CD4-positive, CD25-positive, alpha-beta regulatory T cell (primary cell): Measurements from ENCODE around the gene FNDC4. TPM values are rescaled to one million over a fixed set of nuclear protein-coding genes. Genes with fewer than 3 reads are reported as not detected.

Experiments used
- ATAC-seq, 2 donors: fragments of 150-1000 bp; cut with Tn5 transposase; one replicate each; pipeline ENCODE4 v1.10.0; 2021; ENCODE audit warnings: low read depth in 2 of 2, moderate number of reproducible peaks in 2 of 2, moderate library complexity in 1 of 2
- DNase-seq, 3 donors: peaks; one replicate each; pipeline versions ENCODE4 v3.0.0 to v3.0.0-alpha.2; 2012 to 2022; ENCODE audit warnings: mixed read lengths in 1 of 3
- H3K27ac ChIP-seq: one replicate; pipeline ENCODE4 v1.7.0; 2013; ENCODE audit warnings: mild to moderate bottlenecking, low read length; ENCODE audit not compliant: insufficient read depth, poor library complexity, severe bottlenecking
- H3K27me3 ChIP-seq: one replicate; pipeline ENCODE4 v1.7.0; 2013; ENCODE audit warnings: low read length; ENCODE audit not compliant: control insufficient read depth, insufficient read depth
- H3K36me3 ChIP-seq: one replicate; pipeline ENCODE4 v1.7.0; 2013; ENCODE audit warnings: mild to moderate bottlenecking, low read length, moderate library complexity; ENCODE audit not compliant: control insufficient read depth, insufficient read depth
- H3K4me1 ChIP-seq: 2 replicates; pipeline ENCODE4 v1.7.0; 2013; ENCODE audit warnings: mild to moderate bottlenecking, low read length; ENCODE audit not compliant: insufficient read depth, control insufficient read depth, poor library complexity, severe bottlenecking
- H3K4me3 ChIP-seq: one replicate; pipeline ENCODE4 v1.7.0; 2013; ENCODE audit warnings: low read depth, mild to moderate bottlenecking, low read length, moderate library complexity
- H3K9me3 ChIP-seq, 2 experiments: 1 replicate in 1 of 2; 2 replicates in 1 of 2; pipeline ENCODE4 v1.7.0; 2013; ENCODE audit warnings: low read length in 2 of 2, mild to moderate bottlenecking in 1 of 2, moderate library complexity in 1 of 2; ENCODE audit not compliant: control insufficient read depth in 2 of 2
- H3K27ac Mint-ChIP-seq, 3 donors: one replicate each; pipeline ENCODE4 v1.8.0; 2020 to 2022; ENCODE audit warnings: mild to moderate bottlenecking in 3 of 3, mixed read lengths in 3 of 3, moderate library complexity in 2 of 3
- H3K27me3 Mint-ChIP-seq: one replicate; pipeline ENCODE4 v1.8.0; 2022; ENCODE audit warnings: mild to moderate bottlenecking, mixed read lengths
- H3K36me3 Mint-ChIP-seq: one replicate; pipeline ENCODE4 v1.8.0; 2020; ENCODE audit warnings: mixed read lengths
- H3K4me1 Mint-ChIP-seq, 4 donors: one replicate each; pipeline ENCODE4 v1.8.0; 2020 to 2022; ENCODE audit warnings: mixed read lengths in 4 of 4, mild to moderate bottlenecking in 1 of 4
- H3K4me3 Mint-ChIP-seq, 4 donors: one replicate each; pipeline ENCODE4 v1.8.0; 2020 to 2022; ENCODE audit warnings: mild to moderate bottlenecking in 4 of 4, mixed read lengths in 4 of 4, moderate library complexity in 3 of 4
- H3K9me3 Mint-ChIP-seq, 7 donors: one replicate each; pipeline ENCODE4 v1.8.0; 2020 to 2022; ENCODE audit warnings: mixed read lengths in 7 of 7, mild to moderate bottlenecking in 3 of 7, moderate library complexity in 2 of 7
- polyA plus RNA-seq, 4 donors: library from polyadenylated mRNA; unstranded; fragments of 300-500 nt; fragmentation: Illumina TruSeq; gene quantifications; one replicate each; pipeline ENCODE4 v1.2.3, GENCODE V29; 2021
- total RNA-seq: library from RNA; stranded (reverse); gene quantifications from one replicate; pipeline ENCODE4 v1.2.3, GENCODE V29; 2022

Gene FNDC4
- total and polyA plus RNA-seq, 5 donors from 2014 or later = 0.39 TPM; not detected in 4

- Histone ChIP-seq H3K9me3 (no peaks in the 10 kb centered on the region), H3K27me3 (peaks cover 23% of the 10 kb centered on the region), H3K36me3 (no peaks in the 10 kb centered on the region), H3K4me3 (no peak overlapping the region), H3K27ac (no peak overlapping the region), H3K4me1 (no peaks in the 10 kb centered on the region)
- H3K4me1 Mint-ChIP-seq = peaks cover 0 to 3% (median under 1%) of the 10 kb centered on the region in 4 donors
- DNase-seq (no peak), ATAC-seq (no peak)
- H3K27ac Mint-ChIP-seq = peak overlapping the region in 1 of 3 donors; percentile 12
- H3K27me3 Mint-ChIP-seq = peaks cover 41% of the 10 kb centered on the region
- H3K36me3 Mint-ChIP-seq = peaks cover 4% of the 10 kb centered on the region
- H3K9me3 Mint-ChIP-seq = peaks cover 0 to 3% (median 0%) of the 10 kb centered on the region in 7 donors
- H3K4me3 Mint-ChIP-seq = no peak overlapping the region
Observed at GRCh38 chr2:27501042-27501441, 6.0 kb upstream of the FNDC4 start.

GRCh38 chr2:27498975-27499374, 4.0 kb upstream of the FNDC4 start:
- Mint-ChIP-seq H3K27ac (peak overlapping the region in 1 of 3 donors; percentile 29), H3K27me3 (peaks cover 50% of the 10 kb centered on the region), H3K9me3 (peaks cover 0 to 3% (median 0%) of the 10 kb centered on the region in 7 donors), H3K36me3 (peaks cover 4% of the 10 kb centered on the region), H3K4me1 (peaks cover 4 to 13% (median 10%) of the 10 kb centered on the region in 4 donors), H3K4me3 (no peak overlapping the region)
- Histone ChIP-seq H3K27me3 (peaks cover 34% of the 10 kb centered on the region), H3K4me1 (peaks cover 12% of the 10 kb centered on the region), H3K36me3 (no peaks in the 10 kb centered on the region), H3K4me3 (no peak overlapping the region), H3K27ac (no peak overlapping the region), H3K9me3 (no peaks in the 10 kb centered on the region)
- DNase-seq (no peak), ATAC-seq (no peak)

GRCh38 chr2:27497288-27497627, 2.3 kb upstream of the FNDC4 start:
- peaks cover 34% of the 10 kb centered on the region for H3K27me3 ChIP-seq
- peaks cover 0 to 3% (median 0%) of the 10 kb centered on the region in 7 donors for H3K9me3 Mint-ChIP-seq
- H3K36me3 Mint-ChIP-seq = peaks cover 4% of the 10 kb centered on the region
- no peak overlapping the region for H3K27ac ChIP-seq
- peaks cover 53% of the 10 kb centered on the region for H3K27me3 Mint-ChIP-seq
- H3K4me3 ChIP-seq = no peak overlapping the region
- H3K4me3 Mint-ChIP-seq = no peak overlapping the region
- H3K9me3 ChIP-seq = no peaks in the 10 kb centered on the region
- no peak for ATAC-seq
- H3K4me1 ChIP-seq = peaks cover 12% of the 10 kb centered on the region
- no peaks in the 10 kb centered on the region for H3K36me3 ChIP-seq
- H3K27ac Mint-ChIP-seq = no peak overlapping the region
- DNase-seq = no peak
- peaks cover 4 to 17% (median 10%) of the 10 kb centered on the region in 4 donors for H3K4me1 Mint-ChIP-seq

- H3K36me3 Mint-ChIP-seq = peaks cover 4% of the 10 kb centered on the region
- Histone ChIP-seq H3K36me3 (no peaks in the 10 kb centered on the region), H3K4me3 (no peak within 1 kb of the TSS), H3K27ac (no peak within 1 kb of the TSS), H3K9me3 (no peaks in the 10 kb centered on the region), H3K4me1 (peaks cover 12% of the 10 kb centered on the region), H3K27me3 (peaks cover 34% of the 10 kb centered on the region)
- H3K27ac Mint-ChIP-seq = no peak within 1 kb of the TSS
- H3K9me3 Mint-ChIP-seq = peaks cover 0 to 3% (median 0%) of the 10 kb centered on the region in 7 donors
- peaks cover 53% of the 10 kb centered on the region for H3K27me3 Mint-ChIP-seq
- H3K4me1 Mint-ChIP-seq = peaks cover 4 to 17% (median 10%) of the 10 kb centered on the region in 4 donors
- DNase-seq = no peak
- H3K4me3 Mint-ChIP-seq = peak within 1 kb of the TSS in 3 of 4 donors; percentile 43 to 61 (median 56)
- no peak for ATAC-seq
Observed at GRCh38 chr2:27496357-27497287, 1.6 kb upstream of the FNDC4 start, which contains the start of gene GCKR. GCKR (plus strand) TSS chr2:27496839; CDS start chr2:27496905, 66 bp downstream.

DNA sequence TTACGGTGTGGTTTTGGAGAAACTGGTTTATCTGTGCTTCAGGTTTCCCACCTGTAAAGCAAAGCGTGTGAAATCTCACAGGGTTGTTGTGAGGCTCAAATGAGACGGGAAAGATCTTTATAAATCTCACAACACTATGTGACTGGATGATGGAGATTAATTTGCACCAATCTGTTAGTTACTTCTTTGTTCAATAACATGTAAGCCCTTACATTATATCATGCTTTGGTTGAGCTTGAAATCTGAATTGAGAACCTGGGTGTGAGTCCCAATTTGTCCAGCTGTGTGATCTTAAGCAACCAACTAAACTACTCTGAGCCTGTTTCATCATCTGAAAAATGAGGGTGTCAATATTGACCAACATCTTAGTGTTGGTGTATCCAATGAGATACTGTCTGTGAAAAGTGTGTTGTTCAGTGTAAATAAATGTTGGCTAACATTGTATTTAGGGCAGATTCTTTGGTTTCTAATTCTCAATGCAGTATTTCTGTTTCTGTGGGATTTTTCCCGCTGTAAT, 898 bp upstream of the FNDC4 start:
- Mint-ChIP-seq H3K9me3 (peaks cover 0 to 3% (median 0%) of the 10 kb centered on the region in 7 donors), H3K4me3 (peak overlapping the region in 3 of 4 donors; percentile 43 to 61 (median 56)), H3K27me3 (peaks cover 53% of the 10 kb centered on the region), H3K27ac (no peak overlapping the region), H3K36me3 (peaks cover 4% of the 10 kb centered on the region), H3K4me1 (peaks cover 4 to 19% (median 10%) of the 10 kb centered on the region in 4 donors)
- Histone ChIP-seq H3K9me3 (no peaks in the 10 kb centered on the region), H3K4me3 (no peak overlapping the region), H3K4me1 (peaks cover 12% of the 10 kb centered on the region), H3K27ac (no peak overlapping the region), H3K36me3 (no peaks in the 10 kb centered on the region), H3K27me3 (peaks cover 34% of the 10 kb centered on the region)
- DNase-seq = no peak
- no peak for ATAC-seq

DNA sequence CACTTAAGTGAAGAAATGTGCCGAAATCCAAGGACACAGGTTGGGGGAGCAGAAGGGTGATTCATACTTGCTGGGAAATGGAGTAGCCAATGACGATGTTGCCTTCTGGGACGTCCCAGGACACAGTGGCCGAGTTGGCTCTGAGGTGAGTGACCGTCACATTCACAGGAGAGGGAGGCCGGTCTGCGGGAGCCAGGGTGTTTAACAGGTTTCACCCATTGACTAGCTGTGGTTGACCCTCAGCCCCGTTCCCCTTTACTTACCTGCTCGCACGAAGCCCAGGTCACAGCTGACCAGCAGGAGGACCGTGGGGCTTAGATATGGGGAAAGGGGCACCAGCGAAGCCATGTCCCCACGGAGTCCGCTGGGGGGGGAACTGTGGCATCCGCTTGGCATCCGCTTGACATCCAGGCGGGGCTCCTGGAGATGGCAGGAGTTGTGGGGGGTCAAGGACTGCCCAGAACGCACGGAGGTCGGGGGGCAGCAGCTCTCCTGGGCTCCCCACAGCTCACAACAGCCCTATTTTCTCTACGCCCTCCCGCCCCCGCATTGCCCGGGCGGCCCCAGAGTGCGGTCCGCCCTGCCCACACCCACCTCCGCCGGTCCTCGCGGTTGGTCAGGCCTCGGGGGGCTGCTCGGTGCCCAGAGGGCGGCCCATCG, 586 bp downstream of the FNDC4 start:
- Mint-ChIP-seq H3K4me3 (peak overlapping the region in 3 of 4 donors; percentile 30 to 72 (median 62)), H3K27ac (no peak overlapping the region), H3K9me3 (peaks cover 0 to 3% (median 0%) of the 10 kb centered on the region in 7 donors), H3K27me3 (peaks cover 50% of the 10 kb centered on the region), H3K4me1 (peaks cover 7 to 31% (median 16%) of the 10 kb centered on the region in 4 donors), H3K36me3 (peaks cover 3% of the 10 kb centered on the region)
- Histone ChIP-seq H3K4me1 (peaks cover 18% of the 10 kb centered on the region), H3K36me3 (no peaks in the 10 kb centered on the region), H3K4me3 (no peak overlapping the region), H3K9me3 (no peaks in the 10 kb centered on the region), H3K27ac (no peak overlapping the region), H3K27me3 (peaks cover 33% of the 10 kb centered on the region)
- ATAC-seq (no peak), DNase-seq (no peak)

DNA sequence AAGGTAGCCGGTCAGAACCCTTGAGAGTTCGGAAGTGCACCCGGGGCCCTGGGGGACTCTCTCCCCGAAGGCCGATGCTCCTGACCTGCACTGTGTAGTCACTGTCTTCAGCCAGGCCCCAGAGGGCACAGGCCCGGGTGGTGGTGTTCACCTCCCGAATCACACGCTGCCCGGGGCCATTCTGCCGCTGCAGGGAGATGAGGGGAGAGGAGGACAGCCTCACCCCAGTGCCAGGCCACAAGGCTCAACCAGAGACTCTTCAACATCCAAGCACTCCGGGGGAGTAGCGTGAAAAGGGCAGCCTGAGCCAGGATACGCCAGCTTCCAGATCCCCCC, 1.1 kb downstream of the FNDC4 start:
- Mint-ChIP-seq H3K4me1 (peaks cover 7 to 36% (median 21%) of the 10 kb centered on the region in 4 donors), H3K27me3 (peaks cover 45% of the 10 kb centered on the region), H3K36me3 (no peaks in the 10 kb centered on the region), H3K27ac (peak overlapping the region in 1 of 3 donors; percentile 79), H3K4me3 (peak overlapping the region; percentile 20 to 72 (median 56)), H3K9me3 (peaks cover 0 to 3% (median 0%) of the 10 kb centered on the region in 7 donors)
- H3K4me1 ChIP-seq = peaks cover 23% of the 10 kb centered on the region
- H3K27ac ChIP-seq = no peak overlapping the region
- no peak overlapping the region for H3K4me3 ChIP-seq
- ATAC-seq = no peak
- no peaks in the 10 kb centered on the region for H3K9me3 ChIP-seq
- no peaks in the 10 kb centered on the region for H3K36me3 ChIP-seq
- peaks cover 28% of the 10 kb centered on the region for H3K27me3 ChIP-seq
- no peak for DNase-seq
